Right atrium auricular region (tissue), 2 donors: Measurements from ENCODE around the gene PPP1R1C. TPM values are rescaled to one million over a fixed set of nuclear protein-coding genes. Genes with fewer than 3 reads are reported as not detected.

Experiments used
- DNase-seq: peaks from one replicate; pipeline ENCODE4 v3.0.0-alpha.2; 2019; ENCODE audit warnings: low spot score
- H3K27ac ChIP-seq, 2 donors: fragments of 200-600 bp; sonication (generic); 1 replicate in 1 of 2; 2 replicates in 1 of 2; pipeline ENCODE4 v1.5.1; 2016 to 2019
- H3K27me3 ChIP-seq, 2 donors: fragments of 200-600 bp; sonication (generic); one replicate each; pipeline versions ENCODE4 v1.5.1 to v1.6.0; 2017 to 2019
- H3K36me3 ChIP-seq: fragments of 200-600 bp; sonication (generic); one replicate; pipeline ENCODE4 v1.5.1; 2016
- H3K4me1 ChIP-seq, 2 donors: fragments of 200-600 bp; sonication (generic); one replicate each; pipeline versions ENCODE4 v1.5.1 to v1.6.0; 2017 to 2019
- H3K4me3 ChIP-seq, 2 donors: fragments of 200-600 bp; sonication (generic); 1 replicate in 1 of 2; 2 replicates in 1 of 2; pipeline ENCODE4 v1.5.1; 2017 to 2019; ENCODE audit warnings: mild to moderate bottlenecking in 1 of 2, moderate library complexity in 1 of 2
- H3K9me3 ChIP-seq, 2 donors: fragments of 200-600 bp; sonication (generic); one replicate each; pipeline ENCODE4 v1.5.1; 2019
- CTCF ChIP-seq, 2 donors: fragments of 200-600 bp; sonication (generic); IDR thresholded peaks; one replicate each; pipeline ENCODE4 v1.5.1; 2019; ENCODE audit warnings: antibody characterized with exemption in 2 of 2
- total RNA-seq, 2 donors: library from RNA; depleted of rRNA; stranded (reverse); fragments of >200 nt; gene quantifications; one replicate each; pipeline ENCODE4 v1.1.0, GENCODE V29; 2016

Gene PPP1R1C
- total RNA-seq, 2 donors from 2014 or later, result 5.4 to 14.5 TPM

- no peaks in the 10 kb centered on the region for H3K27me3 ChIP-seq
- H3K36me3 ChIP-seq, result no peaks in the 10 kb centered on the region
- no peaks in the 10 kb centered on the region for H3K9me3 ChIP-seq
- peaks cover 0 to 13% of the 10 kb centered on the region in 2 donors for H3K4me1 ChIP-seq
- no peak overlapping the region for H3K4me3 ChIP-seq
- no peak overlapping the region for H3K27ac ChIP-seq
- no peak for TF ChIP-seq CTCF (IDR thresholded peaks at IDR 0.05)
- no peak for DNase-seq
Measured at GRCh38 chr2:182062329-182062972, 76.8 kb downstream of the PPP1R1C start.

- TF ChIP-seq CTCF (IDR thresholded peaks at IDR 0.05), result no peak
- Histone ChIP-seq H3K4me3 (no peak overlapping the region), H3K27ac (peak overlapping the region; percentile 54 to 70), H3K9me3 (no peaks in the 10 kb centered on the region), H3K27me3 (no peaks in the 10 kb centered on the region), H3K36me3 (no peaks in the 10 kb centered on the region), H3K4me1 (peaks cover 0 to 13% of the 10 kb centered on the region in 2 donors)
- DNase-seq, result peak; percentile 62
Measured at GRCh38 chr2:182064019-182064778, 78.5 kb downstream of the PPP1R1C start.

GRCh38 chr2:182066400-182067087 lies 80.9 kb downstream of the PPP1R1C start:
- TF ChIP-seq CTCF (IDR thresholded peaks at IDR 0.05), result no peak
- H3K4me3 ChIP-seq, result no peak overlapping the region
- no peak overlapping the region for H3K27ac ChIP-seq
- no peaks in the 10 kb centered on the region for H3K27me3 ChIP-seq
- no peak for DNase-seq
- H3K4me1 ChIP-seq, result peaks cover 0 to 13% of the 10 kb centered on the region in 2 donors
- no peaks in the 10 kb centered on the region for H3K9me3 ChIP-seq
- no peaks in the 10 kb centered on the region for H3K36me3 ChIP-seq

GRCh38 chr2:182067393-182067792 lies 81.7 kb downstream of the PPP1R1C start:
- Histone ChIP-seq H3K4me3 (no peak overlapping the region), H3K27me3 (no peaks in the 10 kb centered on the region), H3K36me3 (no peaks in the 10 kb centered on the region), H3K27ac (no peak overlapping the region), H3K4me1 (peaks cover 0 to 13% of the 10 kb centered on the region in 2 donors), H3K9me3 (no peaks in the 10 kb centered on the region)
- no peak for DNase-seq
- TF ChIP-seq CTCF (IDR thresholded peaks at IDR 0.05), result no peak

GRCh38 chr2:182068811-182069210 lies 83.2 kb downstream of the PPP1R1C start:
- no peak for TF ChIP-seq CTCF (IDR thresholded peaks at IDR 0.05)
- Histone ChIP-seq H3K9me3 (no peaks in the 10 kb centered on the region), H3K4me1 (peaks cover 0 to 10% of the 10 kb centered on the region in 2 donors), H3K27ac (no peak overlapping the region), H3K4me3 (no peak overlapping the region), H3K27me3 (no peaks in the 10 kb centered on the region), H3K36me3 (no peaks in the 10 kb centered on the region)
- no peak for DNase-seq
